ENCODE results near the gene ENDOU.

Gene ENDOU

GRCh38 chr12:47705566-47706425 lies 19.5 kb downstream of the ENDOU start, which contains the start of gene RPAP3:
Gene RPAP3 (minus strand): TSS chr12:47706030. CDS start chr12:47702840, 3,190 bp downstream.
- in situ Hi-C loops (cut with HindIII; ENCODE audit: low sequenced_read_pairs) = no loop called here
- TF ChIP-seq CTCF (IDR thresholded peaks at IDR 0.05; ENCODE audit: low read depth, low read length, missing control alignments) = peak; percentile 53
- H3K4me3 ChIP-seq (ENCODE audit: low read depth, low read length) = peak within 1 kb of the TSS; percentile 55
- DNase-seq (ENCODE audit: low read depth) = peak; percentile 70

GRCh38 chr12:47705229-47705565 lies 20.1 kb downstream of the ENDOU start:
- H3K4me3 ChIP-seq (ENCODE audit: low read depth, low read length) = peak overlapping the region; percentile 55
- in situ Hi-C loops (cut with HindIII; ENCODE audit: low sequenced_read_pairs) = no loop called here
- no peak for TF ChIP-seq CTCF (IDR thresholded peaks at IDR 0.05; ENCODE audit: low read depth, low read length, missing control alignments)
- no peak for DNase-seq (ENCODE audit: low read depth)

- in situ Hi-C loops (cut with HindIII; ENCODE audit: low sequenced_read_pairs) = no loop called here
- DNase-seq (ENCODE audit: low read depth) = no peak
- H3K4me3 ChIP-seq (ENCODE audit: low read depth, low read length) = peak overlapping the region; percentile 55
- no peak for TF ChIP-seq CTCF (IDR thresholded peaks at IDR 0.05; ENCODE audit: low read depth, low read length, missing control alignments)
Observed at GRCh38 chr12:47704719-47705118, 20.6 kb downstream of the ENDOU start.

DNA sequence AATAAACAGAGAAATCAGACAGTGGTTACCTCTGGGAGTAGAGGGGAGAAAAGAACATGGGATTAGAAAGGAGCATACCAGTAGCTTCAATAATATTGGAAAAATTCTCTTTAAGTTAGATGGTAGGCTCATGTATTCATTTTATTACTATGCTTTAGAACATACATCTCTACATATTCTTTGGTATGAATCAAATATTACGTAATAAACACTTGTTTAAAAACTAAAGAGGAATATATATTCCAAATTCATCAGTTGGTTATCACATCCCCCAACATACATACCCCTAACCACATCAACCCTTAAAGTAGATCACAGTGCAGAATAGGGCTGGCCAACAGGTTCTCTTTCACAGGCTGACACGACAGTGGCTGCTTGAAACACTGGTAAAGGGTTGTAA lies 25.0 kb downstream of the ENDOU start:
- no peak overlapping the region for H3K4me3 ChIP-seq (ENCODE audit: low read depth, low read length)
- DNase-seq (ENCODE audit: low read depth) = no peak
- TF ChIP-seq CTCF (IDR thresholded peaks at IDR 0.05; ENCODE audit: low read depth, low read length, missing control alignments) = no peak
- in situ Hi-C loops (cut with HindIII; ENCODE audit: low sequenced_read_pairs) = no loop called here

DNA sequence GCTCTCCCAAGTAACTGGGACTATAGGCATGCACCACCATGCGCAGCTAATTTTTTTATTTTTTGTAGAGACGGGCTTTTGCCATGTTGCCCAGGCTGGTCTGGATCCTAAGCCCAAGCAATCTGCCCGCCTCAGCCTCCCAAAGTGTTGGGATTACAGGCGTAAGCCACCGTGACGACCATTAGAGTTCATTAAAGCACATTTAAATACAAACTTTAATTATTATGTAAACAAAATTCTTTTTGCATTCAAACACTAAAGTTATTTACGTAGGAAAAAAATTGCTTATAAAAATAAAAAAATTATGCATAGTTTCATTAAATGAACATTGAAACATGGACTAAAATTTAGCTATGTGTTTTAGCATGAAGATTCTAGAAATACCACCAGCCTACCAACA lies 26.7 kb downstream of the ENDOU start:
- DNase-seq (ENCODE audit: low read depth) = no peak
- no peak overlapping the region for H3K4me3 ChIP-seq (ENCODE audit: low read depth, low read length)
- TF ChIP-seq CTCF (IDR thresholded peaks at IDR 0.05; ENCODE audit: low read depth, low read length, missing control alignments) = no peak
- in situ Hi-C loops (cut with HindIII; ENCODE audit: low sequenced_read_pairs) = loop anchor here (25.0 kb wide), 1 partner anchor 661 kb away; no protein-coding TSS in a partner anchor

DNA sequence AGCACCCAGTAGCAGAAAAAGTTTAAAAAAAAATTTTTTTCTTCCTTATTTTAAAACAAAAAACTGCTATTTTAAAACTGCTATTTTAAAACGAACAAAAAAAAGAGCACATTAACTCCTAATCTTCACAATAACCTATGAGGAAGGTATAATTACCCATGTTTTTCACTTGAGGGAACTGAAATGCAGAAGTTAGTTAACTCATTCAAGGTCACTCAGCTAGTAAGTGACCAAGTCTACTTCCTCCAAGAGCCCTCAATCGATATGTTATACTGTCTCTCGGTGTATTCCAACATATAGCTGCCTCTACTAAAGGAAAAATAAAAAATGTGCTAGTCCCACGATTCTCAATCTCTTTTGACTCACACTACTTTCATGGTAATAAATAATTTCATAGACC lies 27.2 kb downstream of the ENDOU start:
- DNase-seq (ENCODE audit: low read depth) = no peak
- no peak for TF ChIP-seq CTCF (IDR thresholded peaks at IDR 0.05; ENCODE audit: low read depth, low read length, missing control alignments)
- in situ Hi-C loops (cut with HindIII; ENCODE audit: low sequenced_read_pairs) = loop anchor here (25.0 kb wide), 1 partner anchor 661 kb away; no protein-coding TSS in a partner anchor
- H3K4me3 ChIP-seq (ENCODE audit: low read depth, low read length) = no peak overlapping the region

All from astrocyte of the cerebellum (primary cell).